GM12878 (cell line): Measurements from ENCODE around the gene PYGO2. TPM values are rescaled to one million over a fixed set of nuclear protein-coding genes. Genes with fewer than 3 reads are reported as not detected.

ENCODE experiments used
- CHD4 ChIP-seq: fragments of 200-600 bp; sonication (generic); IDR thresholded peaks from 2 replicates; pipeline ENCODE4 v1.6.1; 2016; ENCODE audit warnings: mild to moderate bottlenecking
- GABPA ChIP-seq: IDR thresholded peaks from 2 replicates; pipeline ENCODE4 v1.6.1; 2014; ENCODE audit warnings: antibody characterized with exemption, low read depth, mild to moderate bottlenecking, inconsistent platforms
- IKZF1 ChIP-seq: fragments of 450-650 bp; conservative IDR thresholded peaks from 2 replicates; pipeline ENCODE4 v1.6.1; 2017; ENCODE audit warnings: antibody characterized with exemption, mild to moderate bottlenecking
- IRF4 ChIP-seq: IDR thresholded peaks from 2 replicates; pipeline ENCODE4 v1.6.1; 2011; ENCODE audit warnings: low read depth, low read length
- NBN ChIP-seq: fragments of 450-650 bp; IDR thresholded peaks from 2 replicates; pipeline ENCODE4 v1.6.1; 2016
- RFX5 ChIP-seq: IDR thresholded peaks from 2 replicates; pipeline ENCODE4 v1.6.1; 2011; ENCODE audit warnings: low read depth, low read length, improper control_type of control experiment
- ZNF207 ChIP-seq: fragments of 450-650 bp; IDR thresholded peaks from 2 replicates; pipeline ENCODE4 v1.6.1; 2014; ENCODE audit warnings: antibody characterized with exemption, mild to moderate bottlenecking, borderline replicate concordance
- polyA plus RNA-seq, 11 experiments: library from polyadenylated mRNA; depleted of rRNA in 4 of 11; unstranded in 6 of 11; stranded (reverse) in 5 of 11; fragments of >200 nt; fragmentation: Nextera tagmentation in 4 of 11; fragmentation: Illumina TruSeq in 1 of 11; extraction: Ambion mirVana in 4 of 11; extraction: Trizol in 1 of 11; gene quantifications; 1 replicate in 1 of 11; 2 replicates in 10 of 11; pipeline versions ENCODE4 v1.2.1 to v1.2.3, GENCODE V29; 2011 to 2016; ENCODE audit warnings: inconsistent platforms in 2 of 11, missing spikeins in 2 of 11, low read depth in 1 of 11
- total RNA-seq, 4 experiments: library from RNA; depleted of rRNA in 3 of 4; stranded (reverse); fragments of >200 nt in 3 of 4; fragmentation: Illumina TruSeq in 1 of 4; extraction: Trizol in 1 of 4; gene quantifications; 2 replicates each; pipeline versions ENCODE4 v1.2.1 to v1.2.3, GENCODE V29; 2013 to 2021
- TF ChIP-seq, protein P1 (sequence below): fragments of 450-650 bp; IDR thresholded peaks from 2 replicates; pipeline ENCODE4 v1.6.1; 2017; ENCODE audit warnings: mild to moderate bottlenecking, low read depth, inconsistent platforms; ENCODE audit not compliant: poor library complexity, severe bottlenecking
- TF ChIP-seq, protein P2 (sequence below): IDR thresholded peaks from 2 replicates; pipeline ENCODE4 v1.6.1; 2011; ENCODE audit warnings: borderline replicate concordance, low read depth, mild to moderate bottlenecking, moderate library complexity, low read length; ENCODE audit not compliant: insufficient read depth, poor library complexity, severe bottlenecking

The PYGO2 gene
- total and polyA plus RNA-seq, 10 of the 15 experiments (the other 5 are each of a cell fraction or from before 2014, with no cell fraction given), result 8.1 to 33.8 (median 23.5) TPM

DNA sequence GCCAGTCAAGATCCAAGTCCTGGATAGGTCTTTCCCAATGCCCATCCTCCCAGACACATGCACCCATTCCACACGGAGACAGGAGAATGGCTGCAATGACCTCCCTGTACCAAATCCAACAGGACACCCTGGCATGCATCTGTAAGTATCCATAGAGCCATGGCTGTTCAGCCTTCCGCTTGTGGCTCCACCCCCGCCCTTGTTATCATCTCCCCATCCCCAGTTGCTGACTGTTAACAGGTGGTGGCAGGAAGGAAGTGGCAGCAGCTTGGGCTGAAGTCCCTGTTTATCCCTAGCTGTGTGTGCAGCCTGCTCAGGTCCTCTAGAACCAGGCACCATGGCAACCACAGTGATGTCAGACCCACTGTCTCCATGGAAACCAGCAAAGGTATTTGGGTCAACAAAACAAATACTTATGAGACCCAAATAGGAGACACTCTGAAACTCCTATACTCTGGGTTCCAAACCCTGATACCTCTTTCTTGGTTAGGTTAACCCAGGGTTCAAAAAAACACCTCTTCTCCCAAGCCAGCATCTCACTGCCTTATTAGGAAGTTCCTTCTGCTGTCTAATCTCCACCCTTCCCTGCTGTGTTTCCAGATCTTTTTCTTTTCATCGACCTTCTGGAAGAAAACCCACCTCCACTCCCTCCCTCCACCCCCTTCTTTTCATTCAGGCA lies 6.4 kb downstream of the PYGO2 start (continued):
- TF ChIP-seq RFX5, result 0 out of 2 replicates have a peak, but pooled peaks have one; percentile 40
- no peak for TF ChIP-seq CHD4
- TF ChIP-seq GABPA, result no peak
- TF ChIP-seq IRF4, result no peak
- TF ChIP-seq IKZF1, result peak; percentile 56; the same call in 1 of the 2 replicates
- no peak for TF ChIP-seq NBN
- TF ChIP-seq, protein P1, sequence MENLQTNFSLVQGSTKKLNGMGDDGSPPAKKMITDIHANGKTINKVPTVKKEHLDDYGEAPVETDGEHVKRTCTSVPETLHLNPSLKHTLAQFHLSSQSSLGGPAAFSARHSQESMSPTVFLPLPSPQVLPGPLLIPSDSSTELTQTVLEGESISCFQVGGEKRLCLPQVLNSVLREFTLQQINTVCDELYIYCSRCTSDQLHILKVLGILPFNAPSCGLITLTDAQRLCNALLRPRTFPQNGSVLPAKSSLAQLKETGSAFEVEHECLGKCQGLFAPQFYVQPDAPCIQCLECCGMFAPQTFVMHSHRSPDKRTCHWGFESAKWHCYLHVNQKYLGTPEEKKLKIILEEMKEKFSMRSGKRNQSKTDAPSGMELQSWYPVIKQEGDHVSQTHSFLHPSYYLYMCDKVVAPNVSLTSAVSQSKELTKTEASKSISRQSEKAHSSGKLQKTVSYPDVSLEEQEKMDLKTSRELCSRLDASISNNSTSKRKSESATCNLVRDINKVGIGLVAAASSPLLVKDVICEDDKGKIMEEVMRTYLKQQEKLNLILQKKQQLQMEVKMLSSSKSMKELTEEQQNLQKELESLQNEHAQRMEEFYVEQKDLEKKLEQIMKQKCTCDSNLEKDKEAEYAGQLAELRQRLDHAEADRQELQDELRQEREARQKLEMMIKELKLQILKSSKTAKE, result peak; percentile 4
- TF ChIP-seq ZNF207, result no peak
- TF ChIP-seq, protein P2, sequence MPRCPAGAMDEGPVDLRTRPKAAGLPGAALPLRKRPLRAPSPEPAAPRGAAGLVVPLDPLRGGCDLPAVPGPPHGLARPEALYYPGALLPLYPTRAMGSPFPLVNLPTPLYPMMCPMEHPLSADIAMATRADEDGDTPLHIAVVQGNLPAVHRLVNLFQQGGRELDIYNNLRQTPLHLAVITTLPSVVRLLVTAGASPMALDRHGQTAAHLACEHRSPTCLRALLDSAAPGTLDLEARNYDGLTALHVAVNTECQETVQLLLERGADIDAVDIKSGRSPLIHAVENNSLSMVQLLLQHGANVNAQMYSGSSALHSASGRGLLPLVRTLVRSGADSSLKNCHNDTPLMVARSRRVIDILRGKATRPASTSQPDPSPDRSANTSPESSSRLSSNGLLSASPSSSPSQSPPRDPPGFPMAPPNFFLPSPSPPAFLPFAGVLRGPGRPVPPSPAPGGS, result no peak
